ENCODE results near the gene CCDC66. TPM values are rescaled to one million over a fixed set of nuclear protein-coding genes. Genes with fewer than 3 reads are reported as not detected.

Gene CCDC66
- total RNA-seq, 1 experiment from 2014 or later: 32.0 TPM

DNA sequence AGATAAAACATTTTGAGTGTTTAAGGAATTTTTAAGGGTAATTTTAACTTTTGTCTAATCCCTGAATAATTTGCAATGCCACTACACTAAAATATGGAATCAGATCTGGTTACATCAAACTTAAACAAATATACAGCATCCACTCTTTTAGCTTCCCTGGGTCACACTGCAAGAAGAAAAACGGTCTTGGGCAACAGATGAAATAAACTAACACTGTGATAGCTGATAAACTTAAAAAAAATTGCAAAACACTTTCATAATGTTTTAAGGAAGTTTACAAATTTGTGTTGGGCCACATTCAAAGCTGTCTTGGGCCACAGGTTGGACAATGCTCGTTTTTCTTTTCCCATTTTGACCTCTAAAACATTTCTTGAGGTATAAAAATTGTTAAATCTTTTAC is 34.3 kb downstream of the CCDC66 start:
- Histone ChIP-seq H2BK15ac (ENCODE audit: low read depth, low read length) (no peak overlapping the region), H2BK5ac (ENCODE audit: insufficient read length, low read length) (no peak overlapping the region), H3K79me2 (ENCODE audit: insufficient read depth, low read length) (no peaks in the 10 kb centered on the region), H3K9me3 (ENCODE audit: control insufficient read depth, low read depth, low read length) (no peaks in the 10 kb centered on the region), H3K79me1 (ENCODE audit: insufficient read depth, low read depth, low read length, poor library complexity, severe bottlenecking) (no peaks in the 10 kb centered on the region), H3K4me2 (ENCODE audit: insufficient read depth, insufficient read length, low read length) (no peak overlapping the region), H4K91ac (ENCODE audit: insufficient read length, low read depth, low read length) (no peak overlapping the region), H2AK5ac (ENCODE audit: insufficient read length, low read length) (no peak overlapping the region), H3K14ac (ENCODE audit: insufficient read depth, low read length) (no peak overlapping the region), H3K9ac (ENCODE audit: extremely low read depth, insufficient read length, low read length) (no peak overlapping the region), H3K27me3 (ENCODE audit: insufficient read depth, low read length) (no peaks in the 10 kb centered on the region), H3K23ac (ENCODE audit: insufficient read length, low read depth, low read length) (no peak overlapping the region), H3K4me1 (ENCODE audit: insufficient read depth, low read length) (peaks cover 3% of the 10 kb centered on the region; the same call in 1 of the 2 replicates), H3K23me2 (ENCODE audit: insufficient read length, low read depth, low read length, poor library complexity, severe bottlenecking) (no peaks in the 10 kb centered on the region), H2BK120ac (ENCODE audit: low read depth, low read length, poor library complexity, severe bottlenecking) (no peak overlapping the region), H4K8ac (replicated peaks; ENCODE audit: insufficient read length, low read depth, low read length) (no peak overlapping the region), H4K5ac (ENCODE audit: insufficient read length, low read depth, low read length) (no peak overlapping the region), H3K56ac (ENCODE audit: insufficient read length, low read depth, low read length) (no peak overlapping the region), H3K4ac (ENCODE audit: low read depth, low read length) (no peak overlapping the region), H4K20me1 (ENCODE audit: control insufficient read depth, insufficient read depth, insufficient read length) (no peaks in the 10 kb centered on the region), H3T11ph (ENCODE audit: low read length) (no peak overlapping the region), H2BK12ac (ENCODE audit: insufficient read length, low read depth, low read length) (no peak overlapping the region), H2BK20ac (ENCODE audit: low read depth, low read length, poor library complexity, severe bottlenecking) (no peak overlapping the region), H2AFZ (ENCODE audit: low read length) (no peak overlapping the region), H3K18ac (ENCODE audit: insufficient read length, low read depth, low read length) (no peak overlapping the region), H3K27ac (ENCODE audit: insufficient read length, low read depth, low read length) (no peak overlapping the region)
- no CpG with 5 or more reads among the region's 2 CpGs for WGBS (ENCODE audit: extremely low coverage, insufficient read length, low lambda C conversion rate)
- Mint-ChIP-seq H3K9me3 (no peaks in the 10 kb centered on the region), H3K4me3 (no peak overlapping the region), H3K4me1 (peaks cover 13 to 14% of the 10 kb centered on the region in 2 experiments), H3K36me3 (ENCODE audit: insufficient read depth in 1 of 3, low read depth in 3 of 3) (peaks cover 22 to 31% (median 29%) of the 10 kb centered on the region in 3 experiments; a peak in 6 of 7 replicates), H3K27me3 (ENCODE audit: low read depth) (no peaks in the 10 kb centered on the region), H3K27ac (peak overlapping the region in 2 of 3 experiments; percentile 49 to 98; a peak in 3 of 7 replicates)
- DNase-seq: no peak
- TF ChIP-seq, protein P1, sequence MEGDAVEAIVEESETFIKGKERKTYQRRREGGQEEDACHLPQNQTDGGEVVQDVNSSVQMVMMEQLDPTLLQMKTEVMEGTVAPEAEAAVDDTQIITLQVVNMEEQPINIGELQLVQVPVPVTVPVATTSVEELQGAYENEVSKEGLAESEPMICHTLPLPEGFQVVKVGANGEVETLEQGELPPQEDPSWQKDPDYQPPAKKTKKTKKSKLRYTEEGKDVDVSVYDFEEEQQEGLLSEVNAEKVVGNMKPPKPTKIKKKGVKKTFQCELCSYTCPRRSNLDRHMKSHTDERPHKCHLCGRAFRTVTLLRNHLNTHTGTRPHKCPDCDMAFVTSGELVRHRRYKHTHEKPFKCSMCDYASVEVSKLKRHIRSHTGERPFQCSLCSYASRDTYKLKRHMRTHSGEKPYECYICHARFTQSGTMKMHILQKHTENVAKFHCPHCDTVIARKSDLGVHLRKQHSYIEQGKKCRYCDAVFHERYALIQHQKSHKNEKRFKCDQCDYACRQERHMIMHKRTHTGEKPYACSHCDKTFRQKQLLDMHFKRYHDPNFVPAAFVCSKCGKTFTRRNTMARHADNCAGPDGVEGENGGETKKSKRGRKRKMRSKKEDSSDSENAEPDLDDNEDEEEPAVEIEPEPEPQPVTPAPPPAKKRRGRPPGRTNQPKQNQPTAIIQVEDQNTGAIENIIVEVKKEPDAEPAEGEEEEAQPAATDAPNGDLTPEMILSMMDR (conservative IDR thresholded peaks at IDR 0.05): no peak

All from H9 (cell line).